Measurements from ENCODE around the gene MBNL3. TPM values are rescaled to one million over a fixed set of nuclear protein-coding genes. Genes with fewer than 3 reads are reported as not detected.

Gene MBNL3
- total RNA-seq, 1 experiment from 2014 or later, result 1.0 TPM

GRCh38 chrX:132435222-132435621, 53.6 kb downstream of the MBNL3 start:
- in situ Hi-C loops (cut with HindIII; ENCODE audit: low pct_unique_long_range_greater_than_20kb, low sequenced_read_pairs), result no loop called here
- no peak for DNase-seq (ENCODE audit: low read depth)

- DNase-seq (ENCODE audit: low read depth), result no peak
- in situ Hi-C loops (cut with HindIII; ENCODE audit: low pct_unique_long_range_greater_than_20kb, low sequenced_read_pairs), result no loop called here
Observed at GRCh38 chrX:132433551-132433950, 55.3 kb downstream of the MBNL3 start.

- in situ Hi-C loops (cut with HindIII; ENCODE audit: low pct_unique_long_range_greater_than_20kb, low sequenced_read_pairs), result no loop called here
- DNase-seq (ENCODE audit: low read depth), result no peak
Observed at GRCh38 chrX:132433001-132433400, 55.8 kb downstream of the MBNL3 start.

- no peak for DNase-seq (ENCODE audit: low read depth)
- in situ Hi-C loops (cut with HindIII; ENCODE audit: low pct_unique_long_range_greater_than_20kb, low sequenced_read_pairs), result no loop called here
Observed at GRCh38 chrX:132428896-132429295, 59.9 kb downstream of the MBNL3 start.

GRCh38 chrX:132426695-132427281, 62.0 kb downstream of the MBNL3 start:
- in situ Hi-C loops (cut with HindIII; ENCODE audit: low pct_unique_long_range_greater_than_20kb, low sequenced_read_pairs), result no loop called here
- no peak for DNase-seq (ENCODE audit: low read depth)

GRCh38 chrX:132425744-132426318, 63.0 kb downstream of the MBNL3 start:
- no peak for DNase-seq (ENCODE audit: low read depth)
- in situ Hi-C loops (cut with HindIII; ENCODE audit: low pct_unique_long_range_greater_than_20kb, low sequenced_read_pairs), result no loop called here

GRCh38 chrX:132423323-132423722, 65.5 kb downstream of the MBNL3 start:
- in situ Hi-C loops (cut with HindIII; ENCODE audit: low pct_unique_long_range_greater_than_20kb, low sequenced_read_pairs), result no loop called here
- no peak for DNase-seq (ENCODE audit: low read depth)

GRCh38 chrX:132415012-132415411, 73.8 kb downstream of the MBNL3 start:
- in situ Hi-C loops (cut with HindIII; ENCODE audit: low pct_unique_long_range_greater_than_20kb, low sequenced_read_pairs), result no loop called here
- DNase-seq (ENCODE audit: low read depth), result no peak

- in situ Hi-C loops (cut with HindIII; ENCODE audit: low pct_unique_long_range_greater_than_20kb, low sequenced_read_pairs), result no loop called here
- no peak for DNase-seq (ENCODE audit: low read depth)
Observed at GRCh38 chrX:132414404-132414803, 74.4 kb downstream of the MBNL3 start.

GRCh38 chrX:132413459-132413858, 75.4 kb downstream of the MBNL3 start:
- DNase-seq (ENCODE audit: low read depth), result no peak
- in situ Hi-C loops (cut with HindIII; ENCODE audit: low pct_unique_long_range_greater_than_20kb, low sequenced_read_pairs), result no loop called here

- DNase-seq (ENCODE audit: low read depth), result no peak
- in situ Hi-C loops (cut with HindIII; ENCODE audit: low pct_unique_long_range_greater_than_20kb, low sequenced_read_pairs), result no loop called here
Observed at GRCh38 chrX:132412208-132412607, 76.6 kb downstream of the MBNL3 start.

GRCh38 chrX:132411310-132411977, 77.4 kb downstream of the MBNL3 start:
- in situ Hi-C loops (cut with HindIII; ENCODE audit: low pct_unique_long_range_greater_than_20kb, low sequenced_read_pairs), result no loop called here
- DNase-seq (ENCODE audit: low read depth), result no peak

- in situ Hi-C loops (cut with HindIII; ENCODE audit: low pct_unique_long_range_greater_than_20kb, low sequenced_read_pairs), result no loop called here
- DNase-seq (ENCODE audit: low read depth), result no peak
Observed at GRCh38 chrX:132409780-132410556, 78.9 kb downstream of the MBNL3 start.

GRCh38 chrX:132407691-132408090, 81.1 kb downstream of the MBNL3 start:
- DNase-seq (ENCODE audit: low read depth), result no peak
- in situ Hi-C loops (cut with HindIII; ENCODE audit: low pct_unique_long_range_greater_than_20kb, low sequenced_read_pairs), result no loop called here

GRCh38 chrX:132406106-132406505, 82.7 kb downstream of the MBNL3 start:
- in situ Hi-C loops (cut with HindIII; ENCODE audit: low pct_unique_long_range_greater_than_20kb, low sequenced_read_pairs), result no loop called here
- DNase-seq (ENCODE audit: low read depth), result no peak

- in situ Hi-C loops (cut with HindIII; ENCODE audit: low pct_unique_long_range_greater_than_20kb, low sequenced_read_pairs), result no loop called here
- DNase-seq (ENCODE audit: low read depth), result no peak
Observed at GRCh38 chrX:132404266-132404665, 84.6 kb downstream of the MBNL3 start.

GRCh38 chrX:132401935-132402334, 86.9 kb downstream of the MBNL3 start:
- peak; percentile 27 for DNase-seq (ENCODE audit: low read depth)
- in situ Hi-C loops (cut with HindIII; ENCODE audit: low pct_unique_long_range_greater_than_20kb, low sequenced_read_pairs), result no loop called here

GRCh38 chrX:132400706-132401105, 88.1 kb downstream of the MBNL3 start:
- in situ Hi-C loops (cut with HindIII; ENCODE audit: low pct_unique_long_range_greater_than_20kb, low sequenced_read_pairs), result no loop called here
- no peak for DNase-seq (ENCODE audit: low read depth)

GRCh38 chrX:132395645-132396044, 93.2 kb downstream of the MBNL3 start:
- in situ Hi-C loops (cut with HindIII; ENCODE audit: low pct_unique_long_range_greater_than_20kb, low sequenced_read_pairs), result no loop called here

More at GRCh38 chrX:132395645-132396044, 93.2 kb downstream of the MBNL3 start:
- DNase-seq (ENCODE audit: low read depth), result no peak
